Esophagus muscularis mucosa (tissue), 4 donors: ENCODE measurements around the gene ADCYAP1R1. TPM values are rescaled to one million over a fixed set of nuclear protein-coding genes. Genes with fewer than 3 reads are reported as not detected.

Experiments used
- DNase-seq: peaks from one replicate; pipeline ENCODE4 v3.0.0-alpha.2; 2017; ENCODE audit errors: extremely low spot score
- H3K27ac ChIP-seq, 4 donors: fragments of 200-600 bp; sonication (generic); replicated peaks in 1 of 4; 1 replicate in 3 of 4; 2 replicates in 1 of 4; pipeline ENCODE4 v1.5.1; 2016 to 2019; ENCODE audit warnings: mild to moderate bottlenecking in 1 of 4
- H3K27me3 ChIP-seq, 4 donors: fragments of 200-600 bp; sonication (generic); one replicate each; pipeline versions ENCODE4 v1.5.1 to v1.6.0; 2016 to 2019
- H3K36me3 ChIP-seq, 4 donors: fragments of 200-600 bp; sonication (generic); one replicate each; pipeline ENCODE4 v1.5.1; 2016 to 2019
- H3K4me1 ChIP-seq, 4 donors: fragments of 200-600 bp; sonication (generic); one replicate each; pipeline ENCODE4 v1.5.1; 2016 to 2019
- H3K4me3 ChIP-seq, 4 donors: fragments of 200-600 bp; sonication (generic); 1 replicate in 2 of 4; 2 replicates in 2 of 4; pipeline ENCODE4 v1.5.1; 2016 to 2019; ENCODE audit warnings: mild to moderate bottlenecking in 4 of 4, moderate library complexity in 1 of 4
- H3K9me3 ChIP-seq, 4 donors: fragments of 200-600 bp; sonication (generic); 1 replicate in 3 of 4; 2 replicates in 1 of 4; pipeline ENCODE4 v1.5.1; 2016 to 2019
- CTCF ChIP-seq, 3 experiments: fragments of 200-600 bp in 2 of 3; fragments of 450-650 bp in 1 of 3; sonication (generic) in 2 of 3; IDR thresholded peaks; one replicate each; pipeline ENCODE4 v1.5.1; 2017 to 2019; ENCODE audit warnings: antibody characterized with exemption in 3 of 3, mild to moderate bottlenecking in 2 of 3, moderate library complexity in 1 of 3
- EP300 ChIP-seq: sonication (generic); formaldehyde crosslinking; IDR thresholded peaks from one replicate; pipeline ENCODE4 v1.6.1; 2017; ENCODE audit warnings: antibody characterized with exemption
- POLR2A ChIP-seq: fragments of 450-650 bp; IDR thresholded peaks from one replicate; pipeline ENCODE4 v1.6.1; 2017; ENCODE audit warnings: antibody characterized with exemption, moderate library complexity, mild to moderate bottlenecking, low read depth
- POLR2AphosphoS5 ChIP-seq, 2 donors: sonication (generic); formaldehyde crosslinking; IDR thresholded peaks; one replicate each; pipeline ENCODE4 v1.6.1; 2017; ENCODE audit warnings: antibody characterized with exemption in 2 of 2
- WGBS: methylation state at CpG from one replicate; pipeline ENCODE4 v1.1.5; 2018; 5-methylcytosine and 5-hydroxymethylcytosine counted together
- intact Hi-C: fragments of 100-400 bp; cut with DNase I; formaldehyde crosslinking; loops from one replicate; pipeline ENCODE4 v1.15.1; 2023
- total RNA-seq, 4 donors: library from RNA; depleted of rRNA; stranded (reverse); fragments of >200 nt; gene quantifications; one replicate each; pipeline versions ENCODE4 v1.1.0 to v1.2.1, GENCODE V29; 2016

The ADCYAP1R1 gene
- total RNA-seq, 4 donors from 2014 or later: 10.2 to 35.3 (median 25.7) TPM

GRCh38 chr7:31076051-31076450 is 23.9 kb downstream of the ADCYAP1R1 start:
- Histone ChIP-seq H3K4me3 (no peak overlapping the region), H3K9me3 (no peaks in the 10 kb centered on the region), H3K4me1 (peaks cover 0 to 17% (median 9%) of the 10 kb centered on the region in 4 donors), H3K27ac (no peak overlapping the region), H3K27me3 (peaks cover 0 to 16% (median 0%) of the 10 kb centered on the region in 4 donors), H3K36me3 (no peaks in the 10 kb centered on the region)
- intact Hi-C loops: no loop called here
- 88% methylated on average over 8 of the region's 8 CpGs for WGBS
- DNase-seq: no peak
- no peak for TF ChIP-seq POLR2AphosphoS5 (IDR thresholded peaks at IDR 0.05)
- TF ChIP-seq EP300: no peak
- TF ChIP-seq CTCF (IDR thresholded peaks at IDR 0.05): no peak
- TF ChIP-seq POLR2A: no peak

- Histone ChIP-seq H3K27ac (no peak overlapping the region), H3K9me3 (no peaks in the 10 kb centered on the region), H3K4me3 (no peak overlapping the region), H3K27me3 (peaks cover 0 to 20% (median 0%) of the 10 kb centered on the region in 4 donors), H3K4me1 (peaks cover 0 to 18% (median 9%) of the 10 kb centered on the region in 4 donors), H3K36me3 (no peaks in the 10 kb centered on the region)
- WGBS: 82% methylated on average over 6 of the region's 11 CpGs
- intact Hi-C loops: no loop called here
- DNase-seq: no peak
- TF ChIP-seq EP300: no peak
- no peak for TF ChIP-seq POLR2AphosphoS5 (IDR thresholded peaks at IDR 0.05)
- TF ChIP-seq CTCF (IDR thresholded peaks at IDR 0.05): no peak
- TF ChIP-seq POLR2A: no peak
These were observed 24.7 kb downstream of the ADCYAP1R1 start for GRCh38 chr7:31076641-31077310.

- WGBS: 84% methylated on average over 8 of the region's 10 CpGs
- Histone ChIP-seq H3K9me3 (no peaks in the 10 kb centered on the region), H3K4me1 (peaks cover 7 to 27% (median 15%) of the 10 kb centered on the region in 4 donors), H3K27ac (no peak overlapping the region), H3K36me3 (no peaks in the 10 kb centered on the region), H3K4me3 (no peak overlapping the region), H3K27me3 (peaks cover 0 to 21% (median 0%) of the 10 kb centered on the region in 4 donors)
- intact Hi-C loops: no loop called here
- TF ChIP-seq POLR2AphosphoS5 (IDR thresholded peaks at IDR 0.05): no peak
- TF ChIP-seq POLR2A: no peak
- TF ChIP-seq CTCF (IDR thresholded peaks at IDR 0.05): no peak
- TF ChIP-seq EP300: no peak
- DNase-seq: no peak
These were observed 25.6 kb downstream of the ADCYAP1R1 start for GRCh38 chr7:31077484-31078362.

GRCh38 chr7:31078363-31078990 is 26.4 kb downstream of the ADCYAP1R1 start:
- 87% methylated on average over 17 of the region's 24 CpGs for WGBS
- Histone ChIP-seq H3K27ac (no peak overlapping the region), H3K9me3 (no peaks in the 10 kb centered on the region), H3K4me1 (peaks cover 9 to 30% (median 19%) of the 10 kb centered on the region in 4 donors), H3K27me3 (peaks cover 0 to 23% (median 0%) of the 10 kb centered on the region in 4 donors), H3K36me3 (no peaks in the 10 kb centered on the region), H3K4me3 (no peak overlapping the region)
- DNase-seq: no peak
- TF ChIP-seq POLR2AphosphoS5 (IDR thresholded peaks at IDR 0.05): no peak
- TF ChIP-seq EP300: no peak
- TF ChIP-seq CTCF (IDR thresholded peaks at IDR 0.05): no peak
- TF ChIP-seq POLR2A: no peak
- intact Hi-C loops: no loop called here
